IMR-90 (cell line): Measurements from ENCODE around the gene KCNIP3. TPM values are rescaled to one million over a fixed set of nuclear protein-coding genes. Genes with fewer than 3 reads are reported as not detected.

Experiments
- ATAC-seq: fragments of 200-7000 bp; cut with Tn5 transposase; 2 replicates; pipeline ENCODE4 v1.9.1; 2020; ENCODE audit warnings: low read depth, mild to moderate bottlenecking, moderate library complexity
- BruUV-seq: library from RNA; stranded (reverse); fragments of 400-500 nt; replicated peaks from 2 replicates; lab custom pipeline; 2021; lab: Mats Ljungman, UMichigan
- CTCF ChIA-PET: fragments of 300-600 bp; formaldehyde crosslinking; extraction: SDS; loops from one replicate; lab custom pipeline; 2021; ENCODE audit warnings: antibody characterized with exemption; lab: Yijun Ruan, JAX
- POLR2A ChIA-PET: fragments of 300-600 bp; sonication (Branson Sonifier 250); formaldehyde crosslinking; loops from one replicate; lab custom pipeline; 2022; ENCODE audit warnings: antibody characterized with exemption; ENCODE audit not compliant: unreplicated experiment; lab: Charles Lee
- DNase-seq: peaks from one replicate; pipeline ENCODE4 v3.0.0; 2013
- H2AFZ ChIP-seq: replicated peaks from 2 replicates; pipeline ENCODE3; 2013; ENCODE audit warnings: low read length, mild to moderate bottlenecking; ENCODE audit not compliant: poor library complexity
- H2AK5ac ChIP-seq: 2 replicates; pipeline ENCODE4 v1.6.1; 2013; ENCODE audit warnings: low read depth, low read length, inconsistent platforms
- H2AK9ac ChIP-seq: replicated peaks from 2 replicates; pipeline ENCODE3; 2013; ENCODE audit warnings: mild to moderate bottlenecking, low read depth, low read length, moderate library complexity; ENCODE audit not compliant: poor library complexity
- H2BK120ac ChIP-seq: 2 replicates; pipeline ENCODE4 v1.6.1; 2013; ENCODE audit warnings: low read depth, low read length, inconsistent platforms
- H2BK15ac ChIP-seq: 3 replicates; pipeline ENCODE4 v1.6.1; 2013; ENCODE audit warnings: low read depth, low read length, inconsistent platforms
- H2BK20ac ChIP-seq: 2 replicates; pipeline ENCODE4 v1.6.1; 2013; ENCODE audit warnings: low read depth, mild to moderate bottlenecking, inconsistent platforms, low read length, moderate library complexity
- H2BK5ac ChIP-seq: 2 replicates; pipeline ENCODE4 v1.6.1; 2013; ENCODE audit warnings: mild to moderate bottlenecking, low read depth, low read length, inconsistent platforms; ENCODE audit not compliant: poor library complexity, severe bottlenecking
- H3K14ac ChIP-seq: replicated peaks from 2 replicates; pipeline ENCODE4 v1.6.1; 2013; ENCODE audit warnings: low read depth, low read length, inconsistent platforms
- H3K18ac ChIP-seq: 2 replicates; pipeline ENCODE4 v1.6.1; 2013; ENCODE audit warnings: low read depth, low read length, control low read depth
- H3K23ac ChIP-seq: 2 replicates; pipeline ENCODE4 v1.6.1; 2013; ENCODE audit warnings: low read depth, low read length, inconsistent platforms
- H3K27ac ChIP-seq: 2 replicates; pipeline ENCODE4 v1.5.1; 2013; ENCODE audit warnings: mild to moderate bottlenecking, control low read depth, low read length; ENCODE audit not compliant: insufficient read depth
- H3K27me3 ChIP-seq: 2 replicates; pipeline ENCODE4 v1.6.1; 2013; ENCODE audit warnings: low read length; ENCODE audit not compliant: control insufficient read depth, insufficient read depth
- H3K36me3 ChIP-seq: 2 replicates; pipeline ENCODE4 v1.6.1; 2013; ENCODE audit warnings: low read length, mixed read lengths; ENCODE audit not compliant: control insufficient read depth, insufficient read depth
- H3K4ac ChIP-seq: 2 replicates; pipeline ENCODE4 v1.6.1; 2013; ENCODE audit warnings: low read depth, low read length, inconsistent platforms
- H3K4me1 ChIP-seq: 2 replicates; pipeline ENCODE4 v1.6.1; 2013; ENCODE audit warnings: low read length, mixed read lengths; ENCODE audit not compliant: control insufficient read depth, insufficient read depth
- H3K4me2 ChIP-seq: 2 replicates; pipeline ENCODE4 v1.6.1; 2013; ENCODE audit warnings: low read depth, mild to moderate bottlenecking, control low read depth, low read length, moderate library complexity
- H3K4me3 ChIP-seq: 2 replicates; pipeline ENCODE4 v1.5.1; 2013; ENCODE audit warnings: low read depth, mild to moderate bottlenecking, control low read depth, low read length, moderate library complexity; ENCODE audit not compliant: insufficient read depth
- H3K56ac ChIP-seq: 2 replicates; pipeline ENCODE4 v1.6.1; 2013; ENCODE audit warnings: low read length, inconsistent platforms; ENCODE audit not compliant: insufficient read depth; ENCODE audit errors: extremely low read depth
- H3K79me1 ChIP-seq, 2 experiments: 2 replicates each; pipeline ENCODE4 v1.6.1; 2013; ENCODE audit warnings: low read length in 2 of 2, inconsistent platforms in 1 of 2, low read depth in 1 of 2
- H3K9ac ChIP-seq: 2 replicates; pipeline ENCODE4 v1.6.1; 2013; ENCODE audit warnings: low read depth, low read length, control low read depth
- H3K9me1 ChIP-seq: 2 replicates; pipeline ENCODE4 v1.6.1; 2013; ENCODE audit warnings: low read length, inconsistent platforms; ENCODE audit not compliant: insufficient read depth
- H3K9me3 ChIP-seq: 2 replicates; pipeline ENCODE4 v1.6.1; 2013; ENCODE audit warnings: low read length; ENCODE audit not compliant: control insufficient read depth, insufficient read depth
- H4K20me1 ChIP-seq: 2 replicates; pipeline ENCODE4 v1.6.1; 2013; ENCODE audit warnings: low read length, inconsistent platforms; ENCODE audit not compliant: insufficient read depth
- H4K5ac ChIP-seq: 2 replicates; pipeline ENCODE4 v1.6.1; 2013; ENCODE audit warnings: mild to moderate bottlenecking, low read depth, low read length, control low read depth
- H4K8ac ChIP-seq, 2 experiments: 2 replicates each; pipeline ENCODE4 v1.6.1; 2013; ENCODE audit warnings: low read depth in 2 of 2, low read length in 2 of 2, control low read depth in 1 of 2, inconsistent platforms in 1 of 2
- H4K91ac ChIP-seq: 2 replicates; pipeline ENCODE4 v1.6.1; 2013; ENCODE audit warnings: low read depth, low read length, inconsistent platforms; ENCODE audit not compliant: insufficient read depth
- BHLHE40 ChIP-seq: fragments of 150-350 bp; IDR thresholded peaks from 2 replicates; pipeline ENCODE4 v1.6.1; 2016; ENCODE audit warnings: mild to moderate bottlenecking, low read depth, low read length
- CEBPB ChIP-seq: IDR thresholded peaks from 2 replicates; pipeline ENCODE4 v1.6.1; 2012; ENCODE audit warnings: low read depth, low read length, improper control_type of control experiment
- CTCF ChIP-seq: conservative IDR thresholded peaks from 2 replicates; pipeline ENCODE4 v1.5.1; 2012; ENCODE audit warnings: mild to moderate bottlenecking, low read depth, low read length, improper control_type of control experiment
- ELK1 ChIP-seq: fragments of 150-350 bp; IDR thresholded peaks from 2 replicates; pipeline ENCODE4 v1.6.1; 2016; ENCODE audit warnings: low read depth, mild to moderate bottlenecking, low read length, moderate library complexity, borderline replicate concordance
- FOS ChIP-seq: fragments of 150-350 bp; IDR thresholded peaks from 2 replicates; pipeline ENCODE4 v1.6.1; 2016; ENCODE audit warnings: low read depth, low read length
- MAZ ChIP-seq: IDR thresholded peaks from 2 replicates; pipeline ENCODE4 v1.6.1; 2012; ENCODE audit warnings: low read depth, mild to moderate bottlenecking, low read length, improper control_type of control experiment, moderate library complexity, borderline replicate concordance
- NFE2L2 ChIP-seq: fragments of 150-350 bp; IDR thresholded peaks from 2 replicates; pipeline ENCODE4 v1.6.1; 2016; ENCODE audit warnings: low read depth, mild to moderate bottlenecking, low read length
- POLR2A ChIP-seq: IDR thresholded peaks from 2 replicates; pipeline ENCODE4 v1.6.1; 2012; ENCODE audit warnings: mild to moderate bottlenecking, low read depth, low read length
- RAD21 ChIP-seq: IDR thresholded peaks from 2 replicates; pipeline ENCODE4 v1.6.1; 2012; ENCODE audit warnings: low read length, improper control_type of control experiment
- RFX5 ChIP-seq: IDR thresholded peaks from 2 replicates; pipeline ENCODE4 v1.8.0; 2012; ENCODE audit warnings: low read depth, mild to moderate bottlenecking, low read length, moderate library complexity
- SMC3 ChIP-seq: fragments of 150-350 bp; IDR thresholded peaks from 2 replicates; pipeline ENCODE4 v1.6.1; 2016; ENCODE audit warnings: low read depth, mild to moderate bottlenecking, antibody characterized with exemption, low read length, moderate library complexity
- WGBS, 2 experiments: methylation state at CpG; one replicate each; pipeline versions ENCODE4 v1.1.5 to v1.1.7; 2013; ENCODE audit warnings: missing lambda C conversion rate in 2 of 2; ENCODE audit not compliant: insufficient read length in 1 of 2; ENCODE audit errors: extremely low coverage in 2 of 2; 5-methylcytosine and 5-hydroxymethylcytosine counted together
- dilution Hi-C: fragments of 300-500 bp; cut with HindIII; formaldehyde crosslinking; loops from one replicate; pipeline ENCODE4 v1.14.3; 2018; ENCODE audit warnings: low sequenced_read_pairs; ENCODE audit not compliant: unreplicated experiment
- in situ Hi-C: fragments of 300-500 bp; cut with MboI; formaldehyde crosslinking; loops from 3 replicates; pipeline ENCODE4 v1.14.3; 2019; ENCODE audit warnings: low sequenced_read_pairs, inconsistent platforms, mixed read lengths
- intact Hi-C: fragments of 100-400 bp; cut with micrococcal nuclease; formaldehyde crosslinking; loops from 2 replicates; pipeline ENCODE4 v1.10.0; 2022
- polyA plus RNA-seq, 3 experiments: library from polyadenylated mRNA; depleted of rRNA; stranded (reverse); fragments of >200 nt; gene quantifications; 2 replicates each; pipeline ENCODE4 v1.2.3, GENCODE V29; 2012; ENCODE audit warnings: low replicate concordance in 1 of 3
- total RNA-seq: library from RNA; depleted of rRNA; stranded (reverse); fragments of >200 nt; gene quantifications from 2 replicates; pipeline ENCODE4 v1.2.3, GENCODE V29; 2012

The KCNIP3 gene
- total and polyA plus RNA-seq, 2 of the 4 experiments (the other 2 are of a cell fraction) = 0.72 to 1.4 TPM

- no peak for TF ChIP-seq CEBPB
Measured at GRCh38 chr2:95274291-95275150, 22.6 kb upstream of the KCNIP3 start, which contains the start of gene PROM2 (continued).

- ChIA-PET CTCF (no interaction called here), POLR2A (no interaction called here)
- 80% methylated on average over 1 of the region's 4 CpGs; no CpG with 5 or more reads in 1 of the 2 experiments for WGBS, 2 experiments
- in situ Hi-C loops = no loop called here
- Histone ChIP-seq H3K4me1 (no peaks in the 10 kb centered on the region), H2BK15ac (no peak overlapping the region), H4K8ac (no peak overlapping the region), H3K18ac (no peak overlapping the region), H3K9me1 (no peaks in the 10 kb centered on the region), H3K27ac (no peak overlapping the region), H3K9me3 (0 out of 2 replicates have a peak, but pooled peaks cover 2% of the 10 kb centered on the region), H2AK9ac (no peak overlapping the region), H2AFZ (no peak overlapping the region), H3K56ac (no peak overlapping the region), H4K20me1 (no peaks in the 10 kb centered on the region), H3K4me3 (no peak overlapping the region), H3K23ac (no peak overlapping the region), H4K5ac (no peak overlapping the region), H2BK20ac (no peak overlapping the region), H3K14ac (no peak overlapping the region), H2BK5ac (no peak overlapping the region), H3K9ac (no peak overlapping the region), H2AK5ac (no peak overlapping the region), H3K4ac (no peak overlapping the region), H3K4me2 (no peak overlapping the region), H4K91ac (no peak overlapping the region), H3K79me1 (no peaks in the 10 kb centered on the region), H3K36me3 (no peaks in the 10 kb centered on the region), H3K27me3 (no peaks in the 10 kb centered on the region), H2BK120ac (no peak overlapping the region)
- DNase-seq (no peak), ATAC-seq (no peak)
- TF ChIP-seq POLR2A (no peak), BHLHE40 (no peak), ELK1 (no peak), MAZ (no peak), CEBPB (no peak), RFX5 (no peak), SMC3 (no peak), CTCF (no peak), RAD21 (no peak), FOS (no peak), NFE2L2 (no peak)
- dilution Hi-C loops = no loop called here
- BruUV-seq = no TSS peak
- intact Hi-C loops = no loop called here
Measured at GRCh38 chr2:95275151-95275515, 22.0 kb upstream of the KCNIP3 start.
